ENCODE data around the gene ARMH2. TPM values are rescaled to one million over a fixed set of nuclear protein-coding genes. Genes with fewer than 3 reads are reported as not detected.

Gene ARMH2
- not detected for polyA plus RNA-seq (2012; ENCODE audit: insufficient read length, low read depth)

DNA sequence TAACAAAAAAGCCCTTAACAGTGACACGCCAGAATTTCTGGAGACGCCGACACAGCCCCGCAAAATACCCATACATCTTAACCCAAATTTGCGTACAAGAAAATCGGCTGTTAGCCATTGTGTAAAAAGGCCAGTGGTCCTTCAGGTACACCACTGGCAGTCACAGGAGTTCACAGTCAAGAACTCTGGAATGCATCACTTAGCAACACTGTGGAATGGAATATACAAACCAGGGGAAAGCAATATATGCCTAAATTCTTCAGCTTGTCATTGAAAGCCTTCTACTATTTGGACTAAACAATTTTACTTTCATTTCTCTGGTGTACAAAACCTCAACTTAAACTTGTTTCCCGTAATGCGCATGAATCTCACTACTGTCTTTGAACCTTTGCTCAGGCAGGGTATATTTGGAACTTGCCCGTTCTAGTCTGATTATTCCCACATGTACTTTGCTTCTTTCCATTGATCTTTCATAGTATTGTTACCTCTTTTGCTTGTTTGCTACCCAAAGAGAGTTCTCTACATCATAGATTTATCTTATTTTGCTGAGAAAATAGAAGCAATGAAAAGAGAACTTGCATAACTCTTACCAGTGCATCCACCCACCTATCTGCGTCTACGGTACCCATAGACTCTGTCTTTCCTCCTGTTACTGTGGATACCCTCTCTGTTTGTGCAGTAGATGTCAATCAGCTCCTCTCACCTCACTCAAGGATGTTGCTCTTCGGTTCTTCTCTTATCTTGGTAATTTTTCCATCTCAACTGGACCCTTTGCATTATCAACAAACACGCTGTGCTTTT lies at the start of gene ARMH2:
TSS of gene ARMH2 (minus strand) at position 178 of the 801 bp plus-strand sequence. CDS start at position 118, 60 bp downstream.
- TF ChIP-seq FOXP2 (optimal IDR thresholded peaks at IDR 0.05; ENCODE audit: borderline replicate concordance, extremely low read depth, extremely low read length, insufficient read depth) (no peak), TAF1 (IDR thresholded peaks at IDR 0.05; ENCODE audit: borderline replicate concordance, insufficient read depth, low read length) (no peak), POLR2AphosphoS5 (IDR thresholded peaks at IDR 0.05; ENCODE audit: low read depth, low read length) (no peak), SIN3A (IDR thresholded peaks at IDR 0.05; ENCODE audit: borderline replicate concordance, insufficient read depth, low read length) (no peak)
- TF ChIP-seq, protein P1, sequence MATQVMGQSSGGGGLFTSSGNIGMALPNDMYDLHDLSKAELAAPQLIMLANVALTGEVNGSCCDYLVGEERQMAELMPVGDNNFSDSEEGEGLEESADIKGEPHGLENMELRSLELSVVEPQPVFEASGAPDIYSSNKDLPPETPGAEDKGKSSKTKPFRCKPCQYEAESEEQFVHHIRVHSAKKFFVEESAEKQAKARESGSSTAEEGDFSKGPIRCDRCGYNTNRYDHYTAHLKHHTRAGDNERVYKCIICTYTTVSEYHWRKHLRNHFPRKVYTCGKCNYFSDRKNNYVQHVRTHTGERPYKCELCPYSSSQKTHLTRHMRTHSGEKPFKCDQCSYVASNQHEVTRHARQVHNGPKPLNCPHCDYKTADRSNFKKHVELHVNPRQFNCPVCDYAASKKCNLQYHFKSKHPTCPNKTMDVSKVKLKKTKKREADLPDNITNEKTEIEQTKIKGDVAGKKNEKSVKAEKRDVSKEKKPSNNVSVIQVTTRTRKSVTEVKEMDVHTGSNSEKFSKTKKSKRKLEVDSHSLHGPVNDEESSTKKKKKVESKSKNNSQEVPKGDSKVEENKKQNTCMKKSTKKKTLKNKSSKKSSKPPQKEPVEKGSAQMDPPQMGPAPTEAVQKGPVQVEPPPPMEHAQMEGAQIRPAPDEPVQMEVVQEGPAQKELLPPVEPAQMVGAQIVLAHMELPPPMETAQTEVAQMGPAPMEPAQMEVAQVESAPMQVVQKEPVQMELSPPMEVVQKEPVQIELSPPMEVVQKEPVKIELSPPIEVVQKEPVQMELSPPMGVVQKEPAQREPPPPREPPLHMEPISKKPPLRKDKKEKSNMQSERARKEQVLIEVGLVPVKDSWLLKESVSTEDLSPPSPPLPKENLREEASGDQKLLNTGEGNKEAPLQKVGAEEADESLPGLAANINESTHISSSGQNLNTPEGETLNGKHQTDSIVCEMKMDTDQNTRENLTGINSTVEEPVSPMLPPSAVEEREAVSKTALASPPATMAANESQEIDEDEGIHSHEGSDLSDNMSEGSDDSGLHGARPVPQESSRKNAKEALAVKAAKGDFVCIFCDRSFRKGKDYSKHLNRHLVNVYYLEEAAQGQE (IDR thresholded peaks at IDR 0.05; ENCODE audit: insufficient read depth in 1 of 2, low read depth in 2 of 2, low read length in 2 of 2), result no peak

DNA sequence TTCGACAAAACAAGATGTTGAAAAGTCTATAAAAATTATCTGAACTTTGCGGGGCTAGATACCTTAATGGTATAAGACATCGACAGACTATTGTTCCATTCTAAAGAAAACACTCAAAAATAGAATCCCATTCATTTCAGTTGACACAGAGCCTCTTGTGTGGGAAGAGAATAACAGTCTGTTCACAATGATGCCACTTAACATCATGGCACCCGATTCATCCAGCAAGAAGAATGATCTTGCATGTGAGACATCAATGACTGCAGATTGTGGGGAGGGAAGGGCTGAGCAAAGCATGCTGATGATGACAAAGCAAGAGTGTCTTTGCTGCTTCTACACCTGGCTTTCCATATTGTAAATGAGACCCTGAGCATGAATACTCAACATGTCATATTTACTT lies 49.7 kb upstream of the ARMH2 start:
- no peak for TF ChIP-seq TAF1 (IDR thresholded peaks at IDR 0.05; ENCODE audit: borderline replicate concordance, insufficient read depth, low read length)
- no peak for TF ChIP-seq SIN3A (IDR thresholded peaks at IDR 0.05; ENCODE audit: borderline replicate concordance, insufficient read depth, low read length)
- no peak for TF ChIP-seq FOXP2 (optimal IDR thresholded peaks at IDR 0.05; ENCODE audit: borderline replicate concordance, extremely low read depth, extremely low read length, insufficient read depth)

DNA sequence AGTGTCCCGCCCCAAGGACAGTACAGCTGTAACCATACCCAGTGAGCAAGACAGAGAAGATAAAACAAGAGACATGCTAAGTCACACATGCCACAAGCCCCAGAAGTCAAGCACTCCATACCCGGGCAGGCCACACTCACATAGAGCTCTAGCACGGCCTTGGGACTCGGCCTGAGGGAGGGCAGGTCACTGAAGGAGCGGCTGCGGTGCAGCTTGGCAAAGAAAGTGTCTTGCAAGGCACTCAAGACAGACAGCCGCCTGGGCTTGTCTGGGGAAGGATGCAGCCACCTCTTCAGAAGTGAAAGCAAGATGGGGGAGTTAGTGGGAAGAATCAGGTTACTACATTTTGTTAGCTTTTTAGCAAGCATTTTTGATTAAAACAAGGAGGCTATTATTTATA lies 48.7 kb upstream of the ARMH2 start:
- TF ChIP-seq FOXP2 (optimal IDR thresholded peaks at IDR 0.05; ENCODE audit: borderline replicate concordance, extremely low read depth, extremely low read length, insufficient read depth) (no peak), POLR2AphosphoS5 (IDR thresholded peaks at IDR 0.05; ENCODE audit: low read depth, low read length) (no peak), SIN3A (IDR thresholded peaks at IDR 0.05; ENCODE audit: borderline replicate concordance, insufficient read depth, low read length) (no peak), TAF1 (IDR thresholded peaks at IDR 0.05; ENCODE audit: borderline replicate concordance, insufficient read depth, low read length) (no peak)
- TF ChIP-seq, protein P1 (IDR thresholded peaks at IDR 0.05; ENCODE audit: insufficient read depth in 1 of 2, low read depth in 2 of 2, low read length in 2 of 2), result no peak

DNA sequence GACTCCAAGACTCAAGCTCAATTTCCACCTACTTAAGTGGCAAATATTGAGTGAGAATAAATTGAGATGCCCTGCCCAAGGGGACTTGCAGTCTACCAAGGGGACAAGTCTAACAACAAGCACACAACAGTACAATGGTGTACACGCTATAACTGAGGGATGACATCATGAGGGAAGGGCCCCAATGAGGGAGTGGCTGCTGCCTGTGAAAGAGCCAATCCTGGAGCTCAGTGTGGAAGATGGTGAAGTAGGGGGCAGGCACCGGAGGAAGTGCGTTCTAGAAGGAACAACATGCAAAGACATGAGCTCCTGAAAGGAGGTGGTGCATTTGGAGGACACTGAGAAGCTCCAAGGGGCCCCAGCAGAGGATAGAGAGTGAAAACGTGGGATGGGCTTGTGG lies 46.9 kb upstream of the ARMH2 start:
- TF ChIP-seq, protein P1 (IDR thresholded peaks at IDR 0.05; ENCODE audit: insufficient read depth in 1 of 2, low read depth in 2 of 2, low read length in 2 of 2), result no peak
- no peak for TF ChIP-seq SIN3A (IDR thresholded peaks at IDR 0.05; ENCODE audit: borderline replicate concordance, insufficient read depth, low read length)

DNA sequence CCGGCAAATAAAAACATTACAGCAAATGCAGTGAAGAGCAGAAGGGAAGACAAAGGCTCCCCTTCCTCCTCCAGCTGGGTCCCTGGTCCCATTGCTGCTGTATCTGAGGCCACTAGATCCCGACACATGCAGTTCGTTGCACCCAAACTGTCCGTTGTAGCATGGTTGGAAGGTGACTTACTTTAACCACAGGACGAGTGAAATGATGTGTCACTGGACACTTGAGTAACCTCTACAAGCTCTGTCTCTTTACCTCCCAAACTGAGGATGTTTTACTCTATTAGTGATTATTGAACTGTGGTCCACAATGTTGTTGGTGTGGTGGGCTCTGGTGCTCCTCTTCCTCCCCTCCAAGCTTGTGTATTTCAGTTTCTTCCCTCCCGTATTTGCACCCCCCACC lies 46.2 kb upstream of the ARMH2 start:
- TF ChIP-seq SIN3A (IDR thresholded peaks at IDR 0.05; ENCODE audit: borderline replicate concordance, insufficient read depth, low read length), result no peak
- TF ChIP-seq, protein P1 (IDR thresholded peaks at IDR 0.05; ENCODE audit: insufficient read depth in 1 of 2, low read depth in 2 of 2, low read length in 2 of 2), result no peak
- TF ChIP-seq FOXP2 (optimal IDR thresholded peaks at IDR 0.05; ENCODE audit: borderline replicate concordance, extremely low read depth, extremely low read length, insufficient read depth), result no peak
- TF ChIP-seq POLR2AphosphoS5 (IDR thresholded peaks at IDR 0.05; ENCODE audit: low read depth, low read length), result no peak
- no peak for TF ChIP-seq TAF1 (IDR thresholded peaks at IDR 0.05; ENCODE audit: borderline replicate concordance, insufficient read depth, low read length)

All from PFSK-1 (cell line).